ENCODE results near the gene ATXN7L3B. TPM values are rescaled to one million over a fixed set of nuclear protein-coding genes. Genes with fewer than 3 reads are reported as not detected.

Gene ATXN7L3B
- total and polyA plus RNA-seq, 10 donors: 10.0 to 33.7 (median 25.4) TPM

DNA sequence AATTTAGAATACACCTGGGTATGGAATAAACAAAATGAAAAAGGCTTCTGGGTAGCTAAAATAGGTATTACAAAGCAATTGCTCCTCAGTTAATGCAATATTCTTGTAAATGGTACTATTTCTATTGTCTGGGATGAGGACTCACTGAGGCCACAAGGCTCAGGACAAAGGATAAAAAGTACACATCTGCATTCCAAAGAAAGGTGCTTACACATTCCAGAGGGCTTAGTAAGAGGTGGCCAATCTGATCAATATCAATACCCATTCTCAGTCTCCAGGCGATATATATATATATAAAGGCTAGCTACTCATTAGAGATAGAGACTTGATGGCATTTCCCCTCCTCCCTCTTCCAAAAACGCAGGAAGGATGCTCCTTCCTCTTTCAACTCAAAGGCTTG lies 43.8 kb downstream of the ATXN7L3B start:
- H3K4me1 ChIP-seq: no peaks in the 10 kb centered on the region
- no peaks in the 10 kb centered on the region for H3K36me3 ChIP-seq
- no peaks in the 10 kb centered on the region for H3K27me3 ChIP-seq (replicated peaks in 1 of 7)
- H3K27ac ChIP-seq: no peak overlapping the region
- intact Hi-C loops (cut with DNase I; ENCODE audit: low total_unique reads): no loop called here
- H3K4me3 ChIP-seq: no peak overlapping the region
- 44 to 67% (median 53%) methylated on average over 2 of the region's 2 CpGs for WGBS, 5 donors
- TF ChIP-seq POLR2AphosphoS5 (IDR thresholded peaks at IDR 0.05) (no peak), POLR2A (IDR thresholded peaks at IDR 0.05) (no peak)
- TF ChIP-seq, protein P1, sequence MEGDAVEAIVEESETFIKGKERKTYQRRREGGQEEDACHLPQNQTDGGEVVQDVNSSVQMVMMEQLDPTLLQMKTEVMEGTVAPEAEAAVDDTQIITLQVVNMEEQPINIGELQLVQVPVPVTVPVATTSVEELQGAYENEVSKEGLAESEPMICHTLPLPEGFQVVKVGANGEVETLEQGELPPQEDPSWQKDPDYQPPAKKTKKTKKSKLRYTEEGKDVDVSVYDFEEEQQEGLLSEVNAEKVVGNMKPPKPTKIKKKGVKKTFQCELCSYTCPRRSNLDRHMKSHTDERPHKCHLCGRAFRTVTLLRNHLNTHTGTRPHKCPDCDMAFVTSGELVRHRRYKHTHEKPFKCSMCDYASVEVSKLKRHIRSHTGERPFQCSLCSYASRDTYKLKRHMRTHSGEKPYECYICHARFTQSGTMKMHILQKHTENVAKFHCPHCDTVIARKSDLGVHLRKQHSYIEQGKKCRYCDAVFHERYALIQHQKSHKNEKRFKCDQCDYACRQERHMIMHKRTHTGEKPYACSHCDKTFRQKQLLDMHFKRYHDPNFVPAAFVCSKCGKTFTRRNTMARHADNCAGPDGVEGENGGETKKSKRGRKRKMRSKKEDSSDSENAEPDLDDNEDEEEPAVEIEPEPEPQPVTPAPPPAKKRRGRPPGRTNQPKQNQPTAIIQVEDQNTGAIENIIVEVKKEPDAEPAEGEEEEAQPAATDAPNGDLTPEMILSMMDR (IDR thresholded peaks at IDR 0.05 in 8 of 11, conservative IDR thresholded peaks at IDR 0.05 in 3 of 11): no peak
- no peaks in the 10 kb centered on the region for H3K9me3 ChIP-seq
- DNase-seq: no peak

DNA sequence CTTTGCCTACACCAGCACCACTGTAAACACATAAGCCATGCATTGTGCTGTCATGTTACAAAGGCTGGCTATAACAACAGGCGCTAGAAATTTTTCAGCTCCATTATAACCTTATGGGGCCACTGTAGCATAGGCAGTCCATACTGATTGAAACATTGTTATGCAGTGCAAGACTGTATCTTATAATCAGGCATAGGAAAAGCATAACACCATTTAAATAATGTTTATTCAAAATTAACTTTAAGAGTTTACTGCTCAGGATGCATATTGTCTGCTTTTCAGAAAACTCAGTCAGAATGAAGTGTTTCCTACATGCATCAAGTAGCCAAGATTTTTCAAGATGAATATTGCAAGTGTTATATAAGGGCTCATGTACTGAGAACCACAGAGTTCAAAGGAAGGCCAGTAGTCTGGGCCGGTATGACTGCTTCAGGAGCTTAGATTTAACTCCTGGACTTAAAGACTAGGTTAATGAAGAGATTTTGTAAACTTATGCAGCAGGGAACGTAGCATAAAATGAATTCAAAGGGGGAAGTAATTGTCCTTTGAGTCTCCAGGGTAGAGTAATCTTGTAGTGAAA lies 46.9 kb downstream of the ATXN7L3B start:
- no peak overlapping the region for H3K27ac ChIP-seq
- TF ChIP-seq POLR2A (IDR thresholded peaks at IDR 0.05): no peak
- TF ChIP-seq, protein P1 (IDR thresholded peaks at IDR 0.05 in 8 of 11, conservative IDR thresholded peaks at IDR 0.05 in 3 of 11): no peak
- TF ChIP-seq POLR2AphosphoS5 (IDR thresholded peaks at IDR 0.05): no peak
- H3K4me3 ChIP-seq: no peak overlapping the region
- H3K9me3 ChIP-seq: no peaks in the 10 kb centered on the region
- DNase-seq: no peak
- no peaks in the 10 kb centered on the region for H3K27me3 ChIP-seq (replicated peaks in 1 of 7)
- no peaks in the 10 kb centered on the region for H3K36me3 ChIP-seq
- intact Hi-C loops (cut with DNase I; ENCODE audit: low total_unique reads): no loop called here
- 56 to 75% (median 61%) methylated on average over 3 of the region's 3 CpGs for WGBS, 5 donors
- no peaks in the 10 kb centered on the region for H3K4me1 ChIP-seq

DNA sequence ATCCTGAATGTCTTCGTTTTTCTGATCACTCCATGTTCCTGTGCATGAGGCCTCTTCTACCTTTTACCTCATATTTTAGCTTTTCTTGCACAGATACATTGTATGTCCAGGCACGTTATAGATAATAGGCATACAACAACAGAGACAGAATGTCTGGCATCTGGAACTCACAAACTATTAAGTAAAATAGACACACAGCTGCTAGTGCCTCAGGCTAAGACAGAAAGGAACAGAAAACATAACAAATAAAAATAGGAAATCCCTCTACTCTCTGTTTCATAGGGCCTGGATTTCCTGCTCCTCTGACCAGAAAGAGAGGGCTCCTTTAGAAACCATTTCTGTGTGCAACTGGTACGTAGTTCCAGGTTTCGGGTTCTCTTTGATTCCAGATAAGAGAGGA lies 48.6 kb downstream of the ATXN7L3B start:
- no peak for DNase-seq
- TF ChIP-seq POLR2A (IDR thresholded peaks at IDR 0.05) (no peak), POLR2AphosphoS5 (IDR thresholded peaks at IDR 0.05) (no peak)
- TF ChIP-seq, protein P1 (IDR thresholded peaks at IDR 0.05 in 8 of 11, conservative IDR thresholded peaks at IDR 0.05 in 3 of 11): no peak

More for the DNA sequence above, 48.6 kb downstream of the ATXN7L3B start:
- Histone ChIP-seq H3K4me1 (no peaks in the 10 kb centered on the region), H3K36me3 (no peaks in the 10 kb centered on the region), H3K27me3 (replicated peaks in 1 of 7) (no peaks in the 10 kb centered on the region), H3K4me3 (no peak overlapping the region), H3K27ac (no peak overlapping the region), H3K9me3 (no peaks in the 10 kb centered on the region)
- intact Hi-C loops (cut with DNase I; ENCODE audit: low total_unique reads): no loop called here
- 55 to 75% (median 67%) methylated on average over 4 of the region's 4 CpGs for WGBS, 5 donors

All from spleen (tissue), 11 donors.